ENCODE measurements around the gene LRR1.

GRCh38 chr14:49659526-49660455 lies 61.1 kb downstream of the LRR1 start:
- no peak for TF ChIP-seq CTCF (IDR thresholded peaks at IDR 0.05)
- TF ChIP-seq EP300 (IDR thresholded peaks at IDR 0.05): no peak

All from suprapubic skin (tissue), 3 donors.